ENCODE data around the gene TMEM182. TPM values are rescaled to one million over a fixed set of nuclear protein-coding genes. Genes with fewer than 3 reads are reported as not detected.

TMEM182 gene
- total RNA-seq, 2 donors from 2014 or later: 4.2 to 5.6 TPM

DNA sequence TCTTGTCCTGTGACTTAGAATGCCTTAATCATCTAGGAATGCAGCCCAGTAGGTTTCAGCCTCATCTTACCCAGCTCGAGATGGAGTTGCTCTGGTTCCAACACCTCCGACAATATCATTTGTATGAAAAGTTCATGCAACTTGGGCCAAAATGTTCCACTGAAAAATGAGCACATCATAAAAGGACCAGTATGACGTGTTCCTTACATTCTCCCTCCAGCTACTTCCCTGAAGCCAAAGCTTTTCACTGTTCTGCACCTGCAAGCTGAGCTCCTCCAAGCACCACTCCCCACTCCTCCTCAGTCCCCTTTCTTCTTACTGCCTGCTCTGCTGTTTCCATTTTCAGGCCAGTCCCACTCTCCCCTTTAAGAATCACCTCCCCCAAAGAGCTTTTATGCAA lies 23.1 kb downstream of the TMEM182 start:
- no peak overlapping the region for H3K4me3 ChIP-seq (ENCODE audit: low read length)
- TF ChIP-seq, protein P1, sequence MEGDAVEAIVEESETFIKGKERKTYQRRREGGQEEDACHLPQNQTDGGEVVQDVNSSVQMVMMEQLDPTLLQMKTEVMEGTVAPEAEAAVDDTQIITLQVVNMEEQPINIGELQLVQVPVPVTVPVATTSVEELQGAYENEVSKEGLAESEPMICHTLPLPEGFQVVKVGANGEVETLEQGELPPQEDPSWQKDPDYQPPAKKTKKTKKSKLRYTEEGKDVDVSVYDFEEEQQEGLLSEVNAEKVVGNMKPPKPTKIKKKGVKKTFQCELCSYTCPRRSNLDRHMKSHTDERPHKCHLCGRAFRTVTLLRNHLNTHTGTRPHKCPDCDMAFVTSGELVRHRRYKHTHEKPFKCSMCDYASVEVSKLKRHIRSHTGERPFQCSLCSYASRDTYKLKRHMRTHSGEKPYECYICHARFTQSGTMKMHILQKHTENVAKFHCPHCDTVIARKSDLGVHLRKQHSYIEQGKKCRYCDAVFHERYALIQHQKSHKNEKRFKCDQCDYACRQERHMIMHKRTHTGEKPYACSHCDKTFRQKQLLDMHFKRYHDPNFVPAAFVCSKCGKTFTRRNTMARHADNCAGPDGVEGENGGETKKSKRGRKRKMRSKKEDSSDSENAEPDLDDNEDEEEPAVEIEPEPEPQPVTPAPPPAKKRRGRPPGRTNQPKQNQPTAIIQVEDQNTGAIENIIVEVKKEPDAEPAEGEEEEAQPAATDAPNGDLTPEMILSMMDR (conservative IDR thresholded peaks at IDR 0.05): no peak
- H3K36me3 ChIP-seq (ENCODE audit: control insufficient read depth, insufficient read depth, low read length): no peaks in the 10 kb centered on the region
- Mint-ChIP-seq H3K4me3 (no peak overlapping the region), H3K9me3 (no peaks in the 10 kb centered on the region), H3K27me3 (ENCODE audit: insufficient read depth) (no peaks in the 10 kb centered on the region), H3K27ac (no peak overlapping the region), H3K36me3 (ENCODE audit: low read depth) (peaks cover 1% of the 10 kb centered on the region), H3K4me1 (no peaks in the 10 kb centered on the region)
- DNase-seq: no peak
- WGBS, 2 experiments (ENCODE audit: insufficient coverage in 1 of 2, insufficient read length in 1 of 2): 92 to 100% methylated on average over 3 of the region's 3 CpGs
- H3K27me3 ChIP-seq (ENCODE audit: control insufficient read depth, insufficient read depth, low read length, poor library complexity, severe bottlenecking): no peaks in the 10 kb centered on the region
- H3K27ac ChIP-seq (ENCODE audit: low read depth, low read length): no peak overlapping the region
- no peaks in the 10 kb centered on the region for H3K9me3 ChIP-seq (ENCODE audit: control insufficient read depth, low read length)
- H3K9ac ChIP-seq (ENCODE audit: extremely low read depth, low read length, poor library complexity, severe bottlenecking): no peak overlapping the region
- no peaks in the 10 kb centered on the region for H3K4me1 ChIP-seq (ENCODE audit: control insufficient read depth, insufficient read depth, low read length)

DNA sequence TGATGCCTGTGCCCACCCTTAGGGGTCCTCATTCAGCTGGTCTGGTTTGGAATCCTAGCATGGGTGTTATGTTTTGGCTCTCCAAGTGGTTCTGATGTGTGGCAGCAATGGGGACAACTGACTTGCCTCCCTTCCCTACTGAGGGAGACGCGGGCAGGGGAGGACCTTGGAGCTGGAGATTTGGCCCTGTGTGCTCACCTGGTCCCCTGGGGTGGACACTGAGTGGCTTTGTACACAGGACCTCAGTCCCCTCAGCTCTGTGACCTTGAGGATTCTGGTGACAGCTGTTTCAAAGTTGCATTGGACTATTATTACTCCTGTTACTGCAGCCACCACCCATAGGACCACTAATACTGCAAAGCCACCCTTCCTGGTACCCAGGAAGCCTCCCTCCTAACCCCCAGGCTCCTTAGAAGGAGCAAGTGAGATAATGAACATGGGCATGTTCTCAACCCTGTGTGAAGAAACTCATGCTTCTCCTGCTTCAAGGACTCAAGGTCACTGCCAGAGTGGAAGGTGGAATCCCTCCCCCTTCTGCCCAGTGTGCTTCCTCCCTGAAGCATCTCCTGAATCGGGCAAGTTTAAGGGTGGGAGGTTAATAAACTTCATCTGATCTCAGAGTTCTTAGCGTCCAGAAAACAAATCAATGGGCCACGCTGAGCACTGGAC lies 26.5 kb downstream of the TMEM182 start:
- Mint-ChIP-seq H3K4me3 (no peak overlapping the region), H3K27ac (no peak overlapping the region), H3K4me1 (no peaks in the 10 kb centered on the region), H3K36me3 (ENCODE audit: low read depth) (peaks cover 1% of the 10 kb centered on the region), H3K27me3 (ENCODE audit: insufficient read depth) (no peaks in the 10 kb centered on the region), H3K9me3 (no peaks in the 10 kb centered on the region)
- WGBS, 2 experiments (ENCODE audit: insufficient coverage in 1 of 2, insufficient read length in 1 of 2): 94 to 97% methylated on average over 5 of the region's 5 CpGs
- Histone ChIP-seq H3K27ac (ENCODE audit: low read depth, low read length) (no peak overlapping the region), H3K9me3 (ENCODE audit: control insufficient read depth, low read length) (no peaks in the 10 kb centered on the region), H3K9ac (ENCODE audit: extremely low read depth, low read length, poor library complexity, severe bottlenecking) (no peak overlapping the region), H3K27me3 (ENCODE audit: control insufficient read depth, insufficient read depth, low read length, poor library complexity, severe bottlenecking) (no peaks in the 10 kb centered on the region), H3K4me3 (ENCODE audit: low read length) (no peak overlapping the region), H3K4me1 (ENCODE audit: control insufficient read depth, insufficient read depth, low read length) (no peaks in the 10 kb centered on the region), H3K36me3 (ENCODE audit: control insufficient read depth, insufficient read depth, low read length) (no peaks in the 10 kb centered on the region)
- no peak for DNase-seq
- TF ChIP-seq, protein P1 (conservative IDR thresholded peaks at IDR 0.05): no peak

DNA sequence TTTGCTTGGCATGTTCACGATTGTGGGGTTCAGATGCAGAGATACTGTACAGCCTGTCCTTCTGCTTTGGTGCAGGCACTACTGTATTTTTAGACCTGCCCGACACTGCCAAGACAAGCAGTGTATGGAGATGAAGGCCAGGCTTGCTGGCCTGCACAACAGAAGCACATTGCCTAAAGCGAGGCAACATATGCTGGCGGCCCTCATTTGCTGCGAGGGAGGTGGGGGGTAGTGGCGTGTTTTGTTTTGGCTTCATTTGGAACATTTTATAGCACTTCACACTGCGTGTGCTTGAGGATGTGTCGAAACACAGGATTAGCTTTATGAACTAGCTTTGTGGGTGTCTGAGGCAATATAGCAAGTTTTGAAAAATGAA lies 27.0 kb downstream of the TMEM182 start:
- 96 to 100% methylated on average over 3 to 8 of the region's 8 CpGs for WGBS, 2 experiments (ENCODE audit: insufficient coverage in 1 of 2, insufficient read length in 1 of 2)
- Mint-ChIP-seq H3K27ac (no peak overlapping the region), H3K36me3 (ENCODE audit: low read depth) (peaks cover 1% of the 10 kb centered on the region), H3K4me3 (no peak overlapping the region), H3K27me3 (ENCODE audit: insufficient read depth) (no peaks in the 10 kb centered on the region), H3K4me1 (no peaks in the 10 kb centered on the region), H3K9me3 (no peaks in the 10 kb centered on the region)
- Histone ChIP-seq H3K4me3 (ENCODE audit: low read length) (no peak overlapping the region), H3K27ac (ENCODE audit: low read depth, low read length) (no peak overlapping the region), H3K27me3 (ENCODE audit: control insufficient read depth, insufficient read depth, low read length, poor library complexity, severe bottlenecking) (no peaks in the 10 kb centered on the region), H3K9ac (ENCODE audit: extremely low read depth, low read length, poor library complexity, severe bottlenecking) (no peak overlapping the region), H3K4me1 (ENCODE audit: control insufficient read depth, insufficient read depth, low read length) (no peaks in the 10 kb centered on the region), H3K9me3 (ENCODE audit: control insufficient read depth, low read length) (no peaks in the 10 kb centered on the region), H3K36me3 (ENCODE audit: control insufficient read depth, insufficient read depth, low read length) (no peaks in the 10 kb centered on the region)
- TF ChIP-seq, protein P1 (conservative IDR thresholded peaks at IDR 0.05): no peak
- no peak for DNase-seq
